Naive B cell (primary cell): ENCODE results near the gene PARVG. TPM values are rescaled to one million over a fixed set of nuclear protein-coding genes. Genes with fewer than 3 reads are reported as not detected.
"Not testable (repeated sequence)": the region's sequence is repeated elsewhere in the genome, so short reads cannot be mapped to it uniquely, and the experiment has no call there.

ENCODE experiments used
- ATAC-seq, 2 donors: fragments of 150-1000 bp; cut with Tn5 transposase; 2 replicates each; pipeline ENCODE4 v1.10.0; 2021; ENCODE audit warnings: low read depth in 2 of 2, mild to moderate bottlenecking in 2 of 2, moderate library complexity in 2 of 2
- DNase-seq: peaks from one replicate; pipeline ENCODE4 v3.0.0; 2022
- H3K27ac Mint-ChIP-seq, 6 donors: one replicate each; pipeline ENCODE4 v1.8.0; 2020 to 2022; ENCODE audit warnings: mild to moderate bottlenecking in 6 of 6, mixed read lengths in 6 of 6, moderate library complexity in 5 of 6, inconsistent platforms in 2 of 6
- H3K27me3 Mint-ChIP-seq, 3 donors: one replicate each; pipeline ENCODE4 v1.8.0; 2021 to 2022; ENCODE audit warnings: mixed read lengths in 3 of 3, mild to moderate bottlenecking in 1 of 3
- H3K36me3 Mint-ChIP-seq, 2 donors: one replicate each; pipeline ENCODE4 v1.8.0; 2020 to 2022; ENCODE audit warnings: mixed read lengths in 2 of 2, inconsistent platforms in 1 of 2, mild to moderate bottlenecking in 1 of 2
- H3K4me1 Mint-ChIP-seq, 3 donors: one replicate each; pipeline ENCODE4 v1.8.0; 2020 to 2022; ENCODE audit warnings: mixed read lengths in 3 of 3, inconsistent platforms in 1 of 3, mild to moderate bottlenecking in 1 of 3, moderate library complexity in 1 of 3
- H3K4me3 Mint-ChIP-seq, 8 donors: one replicate each; pipeline ENCODE4 v1.8.0; 2020 to 2022; ENCODE audit warnings: mild to moderate bottlenecking in 8 of 8, mixed read lengths in 8 of 8, moderate library complexity in 8 of 8, inconsistent platforms in 2 of 8
- H3K9me3 Mint-ChIP-seq, 7 donors: one replicate each; pipeline ENCODE4 v1.8.0; 2020 to 2022; ENCODE audit warnings: mixed read lengths in 7 of 7, mild to moderate bottlenecking in 5 of 7, inconsistent platforms in 2 of 7, moderate library complexity in 1 of 7
- polyA plus RNA-seq, 6 donors: library from polyadenylated mRNA; unstranded; fragments of 300-500 nt; fragmentation: Illumina TruSeq; gene quantifications; one replicate each; pipeline ENCODE4 v1.2.3, GENCODE V29; 2021; ENCODE audit warnings: low read depth in 6 of 6

PARVG gene
- polyA plus RNA-seq, 6 donors from 2014 or later = 106 to 151 (median 143) TPM

DNA sequence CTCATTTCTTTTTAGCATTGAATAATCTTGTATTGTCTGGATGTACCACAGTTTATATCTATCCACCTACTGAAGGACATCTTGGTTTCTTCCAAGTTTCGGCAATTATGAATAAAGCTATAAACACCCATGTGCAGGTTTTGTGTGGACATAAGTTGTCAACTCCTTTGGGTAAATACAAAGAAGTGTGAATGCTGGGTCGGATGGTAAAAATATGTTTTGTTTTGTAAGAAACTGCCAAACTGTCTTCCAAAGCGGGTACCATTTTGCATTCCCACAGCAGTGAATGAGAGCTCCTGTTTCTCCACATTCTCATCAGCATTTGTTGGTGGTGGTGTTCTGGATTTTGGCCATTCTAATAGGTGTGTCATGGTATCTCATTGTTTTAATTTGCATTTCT, 60.4 kb downstream of the PARVG start:
- Mint-ChIP-seq H3K27me3 (peaks cover 23 to 70% (median 47%) of the 10 kb centered on the region in 3 donors), H3K27ac (peak overlapping the region in 1 of 6 donors; percentile 86)
- H3K36me3 Mint-ChIP-seq, DNase-seq, H3K4me1 Mint-ChIP-seq, ATAC-seq, H3K9me3 Mint-ChIP-seq, H3K4me3 Mint-ChIP-seq: not testable (repeated sequence)

DNA sequence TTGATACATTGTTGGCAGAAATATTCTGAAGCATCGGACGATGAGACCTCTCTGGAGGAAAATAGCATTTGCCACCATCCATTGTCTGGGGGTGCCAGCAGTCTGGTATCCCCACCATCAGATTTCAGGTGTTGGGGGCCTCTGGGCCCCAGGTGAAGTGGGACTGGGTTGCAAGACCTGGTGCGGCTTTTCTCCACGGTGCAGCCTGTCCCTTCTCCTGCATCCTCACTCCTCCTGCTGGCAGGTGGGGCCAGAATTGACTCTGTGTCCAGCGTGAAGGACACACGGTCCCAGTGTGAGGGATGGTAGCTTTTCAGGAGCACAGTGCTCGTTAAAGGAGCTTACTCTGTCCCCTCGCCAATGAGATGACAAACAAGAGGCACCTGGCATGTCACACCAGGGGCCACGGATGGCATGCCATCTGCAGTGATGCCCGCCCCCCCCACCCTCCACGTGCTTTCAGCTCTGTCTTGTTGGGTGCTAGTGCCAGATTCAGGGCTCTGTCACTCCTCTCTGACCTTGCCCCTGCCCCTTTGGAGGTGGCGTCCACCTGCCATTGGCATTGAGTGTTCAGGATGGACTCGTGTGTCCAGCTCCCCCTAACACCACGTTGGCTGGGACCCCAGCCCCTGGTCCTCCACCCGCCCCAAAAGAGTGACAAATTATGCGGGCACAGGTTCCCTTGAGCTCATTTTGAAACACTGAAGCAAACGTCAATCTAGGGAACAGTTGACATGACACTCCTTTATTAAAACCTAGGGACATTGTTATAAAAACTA, 62.4 kb downstream of the PARVG start:
- Mint-ChIP-seq H3K36me3 (peaks cover 0 to 5% of the 10 kb centered on the region in 2 donors), H3K4me3 (no peak overlapping the region), H3K27me3 (peaks cover 23 to 66% (median 50%) of the 10 kb centered on the region in 3 donors), H3K4me1 (no peaks in the 10 kb centered on the region), H3K27ac (no peak overlapping the region), H3K9me3 (peaks cover 0 to 4% (median 0%) of the 10 kb centered on the region in 7 donors)
- ATAC-seq = no peak
- DNase-seq = no peak

DNA sequence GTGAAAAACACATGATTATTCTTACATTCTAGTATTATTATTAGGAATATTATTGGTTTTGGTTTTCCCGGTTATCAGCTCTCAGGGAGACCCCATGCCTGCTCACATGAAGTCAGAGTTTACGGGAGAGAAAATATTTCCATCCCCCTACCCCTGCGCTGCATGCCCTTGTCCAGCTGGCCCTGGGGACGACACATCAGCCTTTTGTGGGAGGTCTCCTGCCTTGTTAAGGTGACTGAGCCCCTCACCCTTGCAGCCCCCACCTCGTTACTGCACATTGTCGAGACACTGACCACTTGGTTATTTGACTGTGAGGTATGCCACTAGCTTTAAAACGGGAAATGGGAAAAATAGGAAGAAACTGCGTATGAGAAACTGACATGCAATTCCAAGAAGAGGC, 63.0 kb downstream of the PARVG start:
- ATAC-seq (no peak), DNase-seq (no peak)
- H3K9me3 Mint-ChIP-seq = peaks cover 0 to 4% (median 0%) of the 10 kb centered on the region in 7 donors
- peaks cover 0 to 5% of the 10 kb centered on the region in 2 donors for H3K36me3 Mint-ChIP-seq
- no peak overlapping the region for H3K27ac Mint-ChIP-seq
- no peaks in the 10 kb centered on the region for H3K4me1 Mint-ChIP-seq
- peaks cover 23 to 69% (median 52%) of the 10 kb centered on the region in 3 donors for H3K27me3 Mint-ChIP-seq
- no peak overlapping the region for H3K4me3 Mint-ChIP-seq

DNA sequence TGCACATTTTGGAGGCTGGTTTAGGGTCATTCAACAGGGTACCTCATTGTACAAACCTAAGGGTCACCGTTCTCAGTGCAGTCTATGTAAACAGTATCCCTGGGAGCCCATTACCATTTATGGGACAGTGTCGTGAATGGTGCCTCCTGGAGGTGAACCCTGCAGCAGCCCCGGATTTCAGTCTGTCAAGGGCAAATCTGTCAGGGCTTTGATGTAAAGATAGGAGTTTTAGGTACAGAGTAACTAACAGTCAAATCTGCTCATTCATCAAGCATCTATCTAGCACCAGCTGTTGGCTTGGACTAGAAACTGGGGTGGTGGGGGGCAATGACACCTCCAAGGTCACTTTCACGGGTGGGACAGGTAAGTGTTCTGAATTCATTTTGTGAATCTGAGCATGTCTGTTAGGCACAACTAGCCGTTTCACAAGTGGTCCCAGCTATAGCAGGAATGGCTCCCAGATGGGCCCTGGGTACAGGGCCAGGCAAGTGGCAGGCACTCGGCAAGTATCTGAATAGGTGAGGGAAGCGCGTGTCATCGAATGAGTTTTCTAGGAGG, 63.6 kb downstream of the PARVG start:
- Mint-ChIP-seq H3K4me3 (no peak overlapping the region), H3K36me3 (peaks cover 0 to 11% of the 10 kb centered on the region in 2 donors), H3K9me3 (peaks cover 0 to 6% (median 4%) of the 10 kb centered on the region in 7 donors), H3K4me1 (no peaks in the 10 kb centered on the region), H3K27me3 (peaks cover 23 to 70% (median 52%) of the 10 kb centered on the region in 3 donors), H3K27ac (no peak overlapping the region)
- DNase-seq = no peak
- ATAC-seq = no peak

DNA sequence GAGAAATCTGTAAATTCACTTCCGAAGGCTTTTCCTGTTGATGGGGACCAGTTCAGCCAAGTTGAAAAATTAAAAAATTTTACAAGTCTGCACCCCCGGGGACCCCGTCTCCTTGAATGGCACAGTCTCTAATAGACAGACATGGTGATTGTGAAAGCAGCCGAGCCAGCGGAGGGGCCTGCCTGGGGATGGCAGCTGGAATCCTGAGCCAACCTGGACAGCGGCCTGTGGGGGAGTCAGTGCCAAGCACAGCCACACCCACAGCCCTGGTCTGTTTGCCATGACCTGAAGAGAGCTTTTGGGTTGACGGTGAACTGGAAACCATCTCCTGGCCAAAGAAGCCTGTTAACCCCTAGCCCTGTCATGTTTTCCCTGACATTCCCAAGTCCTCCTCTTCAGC, 64.7 kb downstream of the PARVG start:
- Mint-ChIP-seq H3K4me3 (no peak overlapping the region), H3K36me3 (peaks cover 0 to 22% of the 10 kb centered on the region in 2 donors), H3K9me3 (peaks cover 8 to 16% (median 11%) of the 10 kb centered on the region in 7 donors), H3K4me1 (no peaks in the 10 kb centered on the region), H3K27ac (no peak overlapping the region), H3K27me3 (peaks cover 23 to 71% (median 55%) of the 10 kb centered on the region in 3 donors)
- DNase-seq = no peak
- ATAC-seq = no peak

DNA sequence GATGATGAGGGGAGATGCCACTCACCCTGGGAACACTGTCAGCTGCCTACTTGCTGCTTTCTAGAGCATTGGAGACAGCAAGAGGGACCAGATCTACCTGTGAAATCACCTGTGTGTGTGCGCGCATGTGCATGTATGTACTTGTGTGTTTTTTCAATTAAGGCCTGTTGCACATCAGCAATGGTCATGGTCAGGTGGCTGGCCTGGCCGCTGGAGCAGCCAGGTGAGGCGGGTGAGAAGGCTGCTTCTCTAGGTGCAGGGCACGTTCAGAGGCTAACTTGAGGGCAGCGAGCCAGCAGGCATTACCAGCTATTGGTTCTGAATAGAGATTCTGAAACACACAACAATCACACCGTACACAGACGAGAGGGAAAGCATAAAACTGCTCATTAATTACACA, 65.1 kb downstream of the PARVG start:
- Mint-ChIP-seq H3K4me3 (no peak overlapping the region), H3K27me3 (peaks cover 21 to 71% (median 55%) of the 10 kb centered on the region in 3 donors), H3K36me3 (peaks cover 0 to 25% of the 10 kb centered on the region in 2 donors), H3K27ac (no peak overlapping the region), H3K4me1 (no peaks in the 10 kb centered on the region), H3K9me3 (peaks cover 8 to 20% (median 14%) of the 10 kb centered on the region in 7 donors)
- no peak for DNase-seq
- no peak for ATAC-seq

DNA sequence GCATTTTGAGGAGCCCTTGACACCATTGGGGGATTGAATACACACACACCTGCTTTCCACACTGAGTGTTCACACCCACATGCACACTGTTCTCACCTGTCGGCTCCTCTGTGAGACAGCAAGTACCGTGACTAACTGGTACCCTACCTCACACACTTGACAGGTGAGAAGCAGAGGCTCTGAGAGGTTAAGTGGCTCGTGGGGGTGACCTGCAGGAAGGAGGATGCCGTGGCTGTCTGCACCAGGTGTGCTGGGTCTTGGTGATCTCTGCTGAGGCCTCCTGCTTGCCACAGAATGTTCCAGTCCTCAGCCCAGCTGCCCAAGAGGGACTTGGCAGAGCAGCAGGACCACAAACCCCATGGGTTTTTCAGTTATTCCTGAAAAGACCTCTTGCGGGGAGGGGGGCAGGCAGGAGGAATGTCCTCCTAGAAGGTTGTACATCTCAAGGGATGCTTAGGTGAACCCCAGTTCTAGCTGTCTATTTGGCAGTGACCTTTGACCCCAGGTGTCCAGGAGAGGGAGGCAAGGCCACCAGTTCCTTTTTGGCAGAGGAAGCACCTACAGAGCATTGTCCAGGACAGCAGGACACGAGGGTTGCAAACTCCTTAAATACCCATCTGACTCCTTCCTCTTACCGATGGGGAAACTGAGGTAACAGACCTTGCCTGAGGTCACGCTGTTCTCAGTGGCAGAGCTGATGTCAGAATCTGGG, 66.0 kb downstream of the PARVG start:
- H3K36me3 Mint-ChIP-seq = peaks cover 0 to 25% of the 10 kb centered on the region in 2 donors
- no peaks in the 10 kb centered on the region for H3K4me1 Mint-ChIP-seq
- ATAC-seq (no peak), DNase-seq (no peak)
- no peak overlapping the region for H3K4me3 Mint-ChIP-seq
- H3K9me3 Mint-ChIP-seq = peaks cover 8 to 23% (median 17%) of the 10 kb centered on the region in 7 donors
- peaks cover 16 to 65% (median 58%) of the 10 kb centered on the region in 3 donors for H3K27me3 Mint-ChIP-seq
- no peak overlapping the region for H3K27ac Mint-ChIP-seq

DNA sequence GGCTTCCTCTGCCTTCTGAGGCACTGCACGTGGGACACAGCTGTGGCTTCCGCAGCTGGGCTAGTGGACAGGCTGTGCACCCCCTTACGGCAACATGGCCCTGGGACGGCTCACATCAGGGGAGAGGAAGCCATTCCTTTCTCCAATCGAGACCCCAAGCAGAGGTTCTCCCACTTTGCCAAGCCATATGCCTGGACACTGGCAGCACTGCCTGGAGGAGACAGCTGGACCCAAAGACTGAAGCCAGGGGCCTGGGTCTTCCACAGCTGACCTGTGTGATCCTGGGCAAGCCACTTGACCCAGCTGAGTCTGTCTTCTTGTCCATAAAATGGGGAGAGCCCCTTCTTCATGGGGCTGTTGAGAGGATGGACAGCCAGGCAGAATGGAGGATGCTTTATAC, 66.6 kb downstream of the PARVG start:
- Mint-ChIP-seq H3K27ac (no peak overlapping the region), H3K4me3 (no peak overlapping the region), H3K27me3 (peaks cover 10 to 59% (median 58%) of the 10 kb centered on the region in 3 donors), H3K36me3 (peaks cover 0 to 25% of the 10 kb centered on the region in 2 donors), H3K9me3 (peaks cover 8 to 24% (median 17%) of the 10 kb centered on the region in 7 donors), H3K4me1 (no peaks in the 10 kb centered on the region)
- ATAC-seq (no peak), DNase-seq (no peak)

DNA sequence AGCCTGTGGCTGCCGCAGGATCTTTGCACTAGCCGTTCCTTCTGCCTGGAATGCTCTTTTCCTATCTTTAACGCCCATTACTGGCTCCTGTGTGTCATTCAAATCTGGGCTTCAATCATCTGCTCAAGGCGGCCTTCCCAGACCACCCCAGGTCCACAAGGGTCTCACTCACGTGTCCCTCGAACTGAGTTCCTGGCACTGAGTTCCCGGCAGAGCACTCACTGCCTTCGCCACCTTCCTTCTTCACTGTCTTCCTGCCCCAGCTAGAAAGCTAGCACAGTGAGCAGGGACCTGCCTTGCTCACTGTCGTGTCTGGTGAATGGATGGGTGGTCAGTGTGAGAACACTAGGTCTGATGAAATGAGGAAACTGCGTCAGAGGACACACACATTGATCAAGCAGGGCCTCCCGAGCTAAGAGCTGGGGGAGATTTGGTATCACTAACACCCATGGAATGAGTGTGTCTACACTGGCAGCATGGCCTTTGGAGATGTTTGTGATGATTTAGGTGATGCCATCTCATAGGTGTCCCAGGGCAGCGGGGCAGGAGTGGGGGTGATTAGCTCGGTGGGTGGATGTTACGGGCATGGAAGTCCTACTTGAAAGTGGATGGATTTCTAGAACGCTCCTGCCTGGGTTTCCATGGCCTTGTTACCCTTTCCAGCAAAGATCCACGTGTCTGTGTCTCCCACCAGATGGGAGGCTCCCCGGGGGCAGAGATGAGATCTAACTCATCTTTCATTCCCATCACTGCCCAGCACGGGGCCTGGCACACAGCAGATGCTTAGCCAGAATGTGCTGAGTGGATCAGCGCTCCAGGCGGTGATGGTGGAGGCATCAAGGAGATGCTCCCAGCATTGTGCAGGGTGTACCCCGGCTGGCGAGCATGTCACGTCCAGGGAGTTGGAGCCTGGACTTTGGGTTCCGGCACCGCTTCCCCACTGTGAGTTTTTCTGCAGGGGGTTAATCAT, 67.5 kb downstream of the PARVG start:
- ATAC-seq = no peak
- H3K4me3 Mint-ChIP-seq = no peak overlapping the region

DNA sequence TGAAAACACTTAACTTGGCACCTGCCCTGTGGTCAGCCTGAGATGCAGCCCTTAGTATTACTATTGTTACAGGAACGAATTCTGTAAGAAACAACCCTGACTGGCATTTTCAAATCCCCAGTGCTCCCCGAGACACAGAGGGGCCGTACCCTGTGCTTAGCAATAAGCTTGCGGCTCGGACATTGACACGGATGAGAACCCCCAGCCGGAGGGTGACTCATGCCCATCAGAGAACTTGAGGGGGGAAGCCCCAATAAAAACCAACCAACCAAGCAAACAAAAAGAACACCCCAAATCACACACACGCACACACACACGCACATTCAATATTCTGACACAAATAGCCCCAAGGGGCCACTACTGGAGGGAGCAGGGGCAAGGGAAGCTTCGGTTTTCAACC, 68.2 kb downstream of the PARVG start:
- H3K27ac Mint-ChIP-seq = no peak overlapping the region
- H3K36me3 Mint-ChIP-seq = peaks cover 0 to 25% of the 10 kb centered on the region in 2 donors
- no peak overlapping the region for H3K4me3 Mint-ChIP-seq
- peaks cover 6 to 51% (median 49%) of the 10 kb centered on the region in 3 donors for H3K27me3 Mint-ChIP-seq
- peaks cover 9 to 26% (median 17%) of the 10 kb centered on the region in 7 donors for H3K9me3 Mint-ChIP-seq
- ATAC-seq = no peak
- no peaks in the 10 kb centered on the region for H3K4me1 Mint-ChIP-seq
- DNase-seq = no peak

More for the DNA sequence above, 67.5 kb downstream of the PARVG start:
- Mint-ChIP-seq H3K9me3 (peaks cover 9 to 26% (median 17%) of the 10 kb centered on the region in 7 donors), H3K27me3 (peaks cover 9 to 58% (median 56%) of the 10 kb centered on the region in 3 donors), H3K36me3 (peaks cover 0 to 25% of the 10 kb centered on the region in 2 donors), H3K4me1 (no peaks in the 10 kb centered on the region), H3K27ac (no peak overlapping the region)
- DNase-seq = no peak

DNA sequence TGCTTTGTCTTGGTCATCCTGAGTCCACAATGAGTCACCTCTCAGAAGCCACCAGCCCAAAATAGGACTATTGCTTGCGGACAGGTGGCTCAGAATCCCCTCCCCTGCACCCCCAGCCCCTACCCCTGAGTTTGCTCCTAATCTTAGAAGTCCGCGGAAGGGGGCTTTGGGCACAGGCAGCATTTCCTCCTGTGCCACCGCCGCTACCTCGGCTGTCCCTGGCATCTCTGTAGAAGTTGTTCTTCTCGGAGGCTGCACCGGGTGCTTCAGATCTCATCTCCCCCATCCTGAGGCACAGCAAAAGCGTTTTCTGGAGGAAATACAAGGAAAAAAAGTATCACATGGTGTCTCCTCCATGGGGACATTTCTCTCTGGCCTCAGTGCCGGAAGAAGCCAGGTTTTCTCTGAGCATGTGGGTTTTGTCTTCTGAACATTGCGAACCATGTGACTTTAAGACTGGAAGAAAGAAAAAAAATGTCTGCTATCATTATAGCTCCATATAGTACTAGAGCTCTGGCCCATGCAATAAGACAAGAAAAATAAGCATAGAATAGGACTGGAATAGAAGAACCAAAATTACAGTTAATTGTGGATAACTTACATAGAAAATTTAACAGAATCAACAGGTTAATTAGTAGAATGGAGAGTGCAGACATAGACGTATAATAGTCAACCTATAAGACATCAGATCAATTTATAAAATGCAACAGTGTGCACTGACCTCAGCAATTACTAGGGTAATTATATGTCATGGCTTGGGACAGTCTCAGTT, 68.8 kb downstream of the PARVG start:
- H3K27ac Mint-ChIP-seq = no peak overlapping the region
- H3K4me3 Mint-ChIP-seq = no peak overlapping the region
- DNase-seq (no peak), ATAC-seq (no peak)
- H3K36me3 Mint-ChIP-seq = peaks cover 0 to 25% of the 10 kb centered on the region in 2 donors
- H3K9me3 Mint-ChIP-seq = peaks cover 9 to 26% (median 17%) of the 10 kb centered on the region in 7 donors
- no peaks in the 10 kb centered on the region for H3K4me1 Mint-ChIP-seq
- H3K27me3 Mint-ChIP-seq = peaks cover 2 to 47% (median 43%) of the 10 kb centered on the region in 3 donors

DNA sequence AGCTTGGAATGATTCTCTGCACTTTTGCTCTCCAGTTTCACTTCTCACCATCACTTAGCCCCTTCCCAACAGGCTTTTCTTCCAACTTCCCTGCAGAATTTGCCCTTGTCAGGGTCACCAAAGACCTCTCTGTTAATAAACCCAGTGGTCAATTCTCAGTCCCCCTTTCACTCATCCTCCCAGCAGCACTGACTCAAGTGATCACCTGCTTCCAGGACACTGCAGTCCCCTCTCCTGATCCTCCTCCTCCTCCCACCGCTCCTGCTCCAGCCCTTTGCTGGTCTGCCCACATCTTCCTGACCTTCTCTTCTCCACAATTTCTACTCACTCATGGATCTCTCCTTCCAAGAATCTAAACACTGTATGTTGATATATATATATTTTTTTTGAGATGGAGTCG, 74.1 kb downstream of the PARVG start:
- H3K27ac Mint-ChIP-seq = no peak overlapping the region
- H3K9me3 Mint-ChIP-seq = peaks cover 4 to 20% (median 10%) of the 10 kb centered on the region in 7 donors
- no peak overlapping the region for H3K4me3 Mint-ChIP-seq
- peaks cover 27 to 47% (median 47%) of the 10 kb centered on the region in 3 donors for H3K27me3 Mint-ChIP-seq
- DNase-seq (no peak), ATAC-seq (no peak)
- no peaks in the 10 kb centered on the region for H3K4me1 Mint-ChIP-seq
- peaks cover 0 to 18% of the 10 kb centered on the region in 2 donors for H3K36me3 Mint-ChIP-seq
